ENCODE data around the gene OR5AP2.
"Not testable (repeated sequence)": the region's sequence is repeated elsewhere in the genome, so short reads cannot be mapped to it uniquely, and the experiment has no call there.

The OR5AP2 gene

DNA sequence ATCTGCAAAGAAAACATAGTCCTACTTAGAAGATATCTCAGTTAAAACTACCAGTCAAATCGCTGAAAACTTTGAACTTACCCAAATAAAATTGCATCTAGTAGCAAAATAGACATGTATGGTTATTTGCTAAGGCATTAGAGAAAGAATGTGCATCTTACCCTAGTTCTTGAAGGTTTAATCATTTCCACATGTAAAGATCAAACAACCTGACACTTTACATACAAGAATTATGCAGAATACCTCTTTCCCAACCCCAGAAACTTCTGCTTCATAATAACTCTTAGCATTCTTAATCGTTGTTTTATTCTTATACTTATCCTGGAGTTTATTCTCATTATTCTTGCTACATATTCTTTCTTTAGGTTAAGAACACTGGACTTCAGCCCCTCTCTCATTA is 9.9 kb downstream of the OR5AP2 start:
- TF ChIP-seq, protein P1, sequence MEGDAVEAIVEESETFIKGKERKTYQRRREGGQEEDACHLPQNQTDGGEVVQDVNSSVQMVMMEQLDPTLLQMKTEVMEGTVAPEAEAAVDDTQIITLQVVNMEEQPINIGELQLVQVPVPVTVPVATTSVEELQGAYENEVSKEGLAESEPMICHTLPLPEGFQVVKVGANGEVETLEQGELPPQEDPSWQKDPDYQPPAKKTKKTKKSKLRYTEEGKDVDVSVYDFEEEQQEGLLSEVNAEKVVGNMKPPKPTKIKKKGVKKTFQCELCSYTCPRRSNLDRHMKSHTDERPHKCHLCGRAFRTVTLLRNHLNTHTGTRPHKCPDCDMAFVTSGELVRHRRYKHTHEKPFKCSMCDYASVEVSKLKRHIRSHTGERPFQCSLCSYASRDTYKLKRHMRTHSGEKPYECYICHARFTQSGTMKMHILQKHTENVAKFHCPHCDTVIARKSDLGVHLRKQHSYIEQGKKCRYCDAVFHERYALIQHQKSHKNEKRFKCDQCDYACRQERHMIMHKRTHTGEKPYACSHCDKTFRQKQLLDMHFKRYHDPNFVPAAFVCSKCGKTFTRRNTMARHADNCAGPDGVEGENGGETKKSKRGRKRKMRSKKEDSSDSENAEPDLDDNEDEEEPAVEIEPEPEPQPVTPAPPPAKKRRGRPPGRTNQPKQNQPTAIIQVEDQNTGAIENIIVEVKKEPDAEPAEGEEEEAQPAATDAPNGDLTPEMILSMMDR (conservative IDR thresholded peaks at IDR 0.05), result no peak
- H3K27ac ChIP-seq, result no peak overlapping the region

DNA sequence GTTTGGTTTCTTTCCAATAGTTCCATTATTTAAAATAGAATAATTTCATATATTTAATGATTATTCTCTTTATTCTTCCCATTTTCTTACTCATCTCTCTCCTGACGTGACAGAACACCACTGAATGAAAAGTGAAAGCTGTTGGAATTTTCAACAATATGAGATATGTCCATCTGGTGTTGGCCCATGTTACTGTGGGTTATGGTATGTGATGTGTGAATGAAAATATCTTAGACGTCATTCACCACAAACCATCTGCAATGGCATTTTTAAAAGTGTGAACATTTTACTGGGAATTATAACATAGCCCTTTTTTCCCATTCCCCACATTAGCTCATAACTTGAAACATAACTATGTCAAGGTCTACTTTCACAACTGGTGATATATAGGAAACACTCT is 16.3 kb downstream of the OR5AP2 start:
- TF ChIP-seq, protein P1 (conservative IDR thresholded peaks at IDR 0.05), result no peak
- H3K27ac ChIP-seq, result no peak overlapping the region

DNA sequence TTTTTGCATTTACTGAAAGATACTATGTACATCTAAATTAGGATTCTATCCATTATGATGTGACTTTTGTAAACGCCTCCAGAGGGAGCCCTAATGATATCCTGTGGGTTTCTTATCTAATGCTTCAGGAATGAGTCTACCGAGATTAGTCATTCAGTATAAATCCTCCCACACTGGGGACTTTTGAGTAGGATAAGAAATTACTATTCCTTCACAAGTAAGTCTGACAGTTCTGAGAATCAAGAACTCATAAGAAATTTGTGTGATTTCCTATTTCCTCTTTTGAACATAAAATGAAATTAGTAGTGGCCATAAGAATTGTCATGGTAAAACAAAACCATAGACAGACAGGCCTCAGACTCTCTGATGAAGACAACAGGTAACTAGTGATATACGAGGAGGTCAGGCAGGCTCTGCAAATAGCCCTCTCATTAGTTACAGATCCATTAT is 17.6 kb downstream of the OR5AP2 start:
- H3K27ac ChIP-seq, result no peak overlapping the region
- TF ChIP-seq, protein P1 (conservative IDR thresholded peaks at IDR 0.05), result peak; percentile 89

DNA sequence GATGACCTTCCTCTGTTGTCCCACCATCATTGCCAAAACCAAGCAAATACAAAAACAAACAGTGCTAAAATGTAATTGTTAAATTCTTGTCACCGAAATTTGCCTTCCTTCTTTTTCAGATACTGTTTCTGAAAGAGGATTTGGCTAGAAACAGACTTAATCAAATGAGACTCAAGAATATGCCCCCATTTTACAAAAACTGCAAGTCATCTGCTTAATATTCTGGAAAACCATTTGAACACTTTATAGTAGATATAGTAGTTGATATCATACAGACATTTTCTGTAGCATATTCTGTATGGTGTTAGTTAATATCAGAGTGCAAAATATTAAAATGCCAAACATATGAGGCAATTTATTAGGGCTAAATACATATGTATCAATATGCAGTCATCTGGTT is 31.1 kb downstream of the OR5AP2 start:
- TF ChIP-seq, protein P1 (conservative IDR thresholded peaks at IDR 0.05), result no peak
- no peak overlapping the region for H3K27ac ChIP-seq

DNA sequence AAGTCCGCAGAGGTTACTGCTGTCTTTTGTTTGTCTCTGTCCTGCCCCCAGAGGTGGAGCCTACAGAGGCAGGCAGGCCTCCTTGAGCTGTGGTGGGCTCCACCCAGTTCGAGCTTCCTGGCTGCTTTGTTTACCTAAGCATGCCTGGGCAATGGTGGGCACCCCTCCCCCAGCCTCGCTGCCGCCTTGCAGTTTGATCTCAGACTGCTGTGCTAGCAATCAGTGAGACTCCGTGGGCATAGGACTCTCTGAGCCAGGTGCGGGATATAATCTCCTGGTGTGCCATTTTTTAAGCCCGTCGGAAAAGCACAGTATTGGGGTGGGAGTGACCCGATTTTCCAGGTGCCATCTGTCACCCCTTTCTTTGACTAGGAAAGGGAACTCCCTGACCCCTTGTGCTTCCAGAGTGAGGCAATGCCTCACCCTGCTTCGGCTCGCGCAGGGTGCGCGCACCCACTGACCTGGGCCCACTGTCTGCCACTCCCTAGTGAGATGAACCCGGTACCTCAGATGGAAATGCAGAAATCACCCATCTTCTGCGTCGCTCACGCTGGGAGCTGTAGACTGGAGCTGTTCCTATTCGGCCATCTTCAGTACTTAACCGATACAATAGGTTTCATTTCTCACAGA is 50.0 kb downstream of the OR5AP2 start:
- H3K27ac ChIP-seq, result not testable (repeated sequence)

Data from VCaP (cell line).